Measurements from ENCODE around the gene TCF4.

TCF4 gene

DNA sequence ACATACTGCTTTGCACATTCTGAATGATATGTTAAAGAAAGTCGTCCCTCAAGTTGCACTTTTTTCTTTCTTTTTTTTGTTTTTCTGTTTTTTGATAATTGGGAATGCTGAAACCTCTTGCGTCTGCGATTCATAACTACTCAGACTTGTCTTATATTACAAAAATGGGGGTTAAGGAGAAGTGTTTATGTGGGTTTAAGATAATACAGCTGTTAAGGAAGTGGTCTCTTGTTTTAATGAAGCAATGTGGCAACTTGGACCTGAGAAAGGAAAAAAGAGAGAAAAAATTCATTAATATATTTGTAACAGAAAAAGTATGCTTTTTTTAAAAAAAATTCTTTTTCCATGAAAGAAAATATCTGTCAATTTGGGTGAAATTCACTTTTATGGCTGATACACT lies 360.2 kb downstream of the TCF4 start:
- Histone ChIP-seq H3K4me2 (ENCODE audit: low read length) (no peak overlapping the region), H3K9me3 (replicated peaks; ENCODE audit: low read length) (no peaks in the 10 kb centered on the region), H3K4me3 (ENCODE audit: low read length) (no peak overlapping the region), H3K27me3 (ENCODE audit: control insufficient read depth, insufficient read depth, low read length) (no peaks in the 10 kb centered on the region), H3K4me1 (ENCODE audit: control insufficient read depth, insufficient read depth, low read length) (peaks cover 6% of the 10 kb centered on the region), H3K9ac (ENCODE audit: low read depth, low read length) (no peak overlapping the region), H3K36me3 (ENCODE audit: insufficient read depth, low read length) (peaks cover 29% of the 10 kb centered on the region)

DNA sequence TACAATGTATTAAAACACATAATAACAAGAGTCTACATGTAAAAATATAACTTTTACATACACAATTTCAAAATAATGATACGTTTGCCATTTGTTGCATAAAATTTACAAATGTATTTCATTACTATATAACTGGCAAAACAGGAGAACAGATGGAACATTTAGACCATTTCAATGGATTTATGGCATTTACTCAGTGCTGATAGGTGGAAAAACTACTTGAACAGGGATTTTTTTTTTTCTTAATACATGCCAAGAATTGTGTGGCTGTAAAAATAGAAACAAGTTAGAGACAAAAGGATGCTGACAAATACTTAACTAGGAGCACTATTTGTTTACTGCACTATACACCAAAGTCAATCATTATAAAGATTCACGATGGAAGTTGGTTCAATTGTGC lies 361.9 kb downstream of the TCF4 start:
- Histone ChIP-seq H3K4me1 (ENCODE audit: control insufficient read depth, insufficient read depth, low read length) (peaks cover 6% of the 10 kb centered on the region), H3K27me3 (ENCODE audit: control insufficient read depth, insufficient read depth, low read length) (no peaks in the 10 kb centered on the region), H3K4me3 (ENCODE audit: low read length) (no peak overlapping the region), H3K4me2 (ENCODE audit: low read length) (no peak overlapping the region), H3K9ac (ENCODE audit: low read depth, low read length) (no peak overlapping the region), H3K9me3 (replicated peaks; ENCODE audit: low read length) (no peaks in the 10 kb centered on the region), H3K36me3 (ENCODE audit: insufficient read depth, low read length) (peaks cover 17% of the 10 kb centered on the region)

DNA sequence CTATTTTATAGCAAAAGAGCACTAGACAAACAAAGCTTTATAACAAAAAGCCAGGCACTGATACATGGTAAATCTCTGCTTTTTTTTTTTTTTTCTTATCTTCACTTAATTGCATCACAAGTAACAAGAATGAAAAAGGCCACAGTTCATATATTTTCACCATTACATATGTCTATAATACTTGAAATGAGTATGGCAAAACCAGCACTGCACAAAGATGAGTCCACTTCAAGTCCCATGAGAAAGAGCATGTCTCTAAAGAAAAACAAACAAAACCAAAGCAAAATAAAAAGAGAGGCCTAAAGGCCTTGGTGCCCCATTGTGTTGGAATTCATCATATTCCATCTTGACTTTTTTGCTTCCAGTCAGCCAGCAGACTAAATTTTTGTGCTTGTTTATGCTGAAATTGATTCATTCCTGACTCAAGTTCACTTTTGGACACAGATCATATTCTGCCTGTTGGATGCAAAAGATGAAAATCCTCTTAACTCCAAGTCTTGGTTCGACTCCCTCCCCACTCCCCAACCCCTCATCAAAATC lies 363.8 kb downstream of the TCF4 start:
- no peak overlapping the region for H3K4me3 ChIP-seq (ENCODE audit: low read length)
- no peak overlapping the region for H3K4me2 ChIP-seq (ENCODE audit: low read length)
- H3K27me3 ChIP-seq (ENCODE audit: control insufficient read depth, insufficient read depth, low read length), result no peaks in the 10 kb centered on the region
- no peaks in the 10 kb centered on the region for H3K9me3 ChIP-seq (replicated peaks; ENCODE audit: low read length)
- H3K36me3 ChIP-seq (ENCODE audit: insufficient read depth, low read length), result peaks cover 6% of the 10 kb centered on the region
- no peak overlapping the region for H3K9ac ChIP-seq (ENCODE audit: low read depth, low read length)
- peaks cover 6% of the 10 kb centered on the region for H3K4me1 ChIP-seq (ENCODE audit: control insufficient read depth, insufficient read depth, low read length)

DNA sequence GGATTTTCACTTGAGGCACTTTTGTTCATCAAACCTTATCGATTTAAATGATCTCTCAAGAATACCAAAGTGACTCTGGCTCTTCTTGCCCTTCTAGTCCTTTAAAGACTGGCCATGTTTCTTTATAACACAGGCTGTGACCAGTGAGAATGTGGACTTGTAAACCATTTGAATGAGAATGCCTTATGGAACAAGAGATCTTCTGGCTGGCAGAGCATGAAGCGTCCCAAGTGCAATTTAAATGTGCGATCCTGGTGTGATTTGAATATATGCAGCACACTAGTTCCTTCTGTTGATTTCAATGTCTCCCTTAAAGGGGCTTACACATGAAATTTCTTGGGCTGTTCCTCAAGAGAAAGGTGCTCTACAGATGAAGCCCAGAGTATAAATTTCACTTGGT lies 366.4 kb downstream of the TCF4 start:
- Histone ChIP-seq H3K27me3 (ENCODE audit: control insufficient read depth, insufficient read depth, low read length) (no peaks in the 10 kb centered on the region), H3K4me3 (ENCODE audit: low read length) (no peak overlapping the region), H3K36me3 (ENCODE audit: insufficient read depth, low read length) (no peaks in the 10 kb centered on the region), H3K9me3 (replicated peaks; ENCODE audit: low read length) (no peaks in the 10 kb centered on the region), H3K4me1 (ENCODE audit: control insufficient read depth, insufficient read depth, low read length) (peaks cover 6% of the 10 kb centered on the region), H3K9ac (ENCODE audit: low read depth, low read length) (no peak overlapping the region), H3K4me2 (ENCODE audit: low read length) (no peak overlapping the region)

DNA sequence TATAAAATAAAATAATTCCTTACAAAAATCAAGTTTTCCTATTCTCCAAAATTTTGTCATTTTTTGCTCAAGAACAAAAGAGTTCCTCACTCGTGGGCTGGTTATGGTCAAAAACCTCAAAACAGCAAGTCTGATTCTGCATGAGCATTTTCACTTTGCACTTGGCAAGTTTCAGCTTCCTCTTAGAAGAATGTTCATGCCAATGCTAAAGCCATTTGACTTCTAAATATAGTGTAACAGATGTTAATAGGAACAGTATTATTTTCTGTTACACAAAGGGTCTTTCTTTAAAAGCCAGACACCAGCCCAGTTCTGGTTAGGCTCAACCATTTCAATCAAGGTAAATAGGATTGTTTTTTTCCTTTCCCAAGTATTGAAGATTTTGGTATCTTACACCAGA lies 367.5 kb downstream of the TCF4 start:
- H3K9me3 ChIP-seq (replicated peaks; ENCODE audit: low read length), result no peaks in the 10 kb centered on the region
- H3K4me1 ChIP-seq (ENCODE audit: control insufficient read depth, insufficient read depth, low read length), result peaks cover 6% of the 10 kb centered on the region
- H3K27me3 ChIP-seq (ENCODE audit: control insufficient read depth, insufficient read depth, low read length), result no peaks in the 10 kb centered on the region
- no peak overlapping the region for H3K9ac ChIP-seq (ENCODE audit: low read depth, low read length)
- H3K4me2 ChIP-seq (ENCODE audit: low read length), result no peak overlapping the region
- H3K4me3 ChIP-seq (ENCODE audit: low read length), result no peak overlapping the region
- no peaks in the 10 kb centered on the region for H3K36me3 ChIP-seq (ENCODE audit: insufficient read depth, low read length)

DNA sequence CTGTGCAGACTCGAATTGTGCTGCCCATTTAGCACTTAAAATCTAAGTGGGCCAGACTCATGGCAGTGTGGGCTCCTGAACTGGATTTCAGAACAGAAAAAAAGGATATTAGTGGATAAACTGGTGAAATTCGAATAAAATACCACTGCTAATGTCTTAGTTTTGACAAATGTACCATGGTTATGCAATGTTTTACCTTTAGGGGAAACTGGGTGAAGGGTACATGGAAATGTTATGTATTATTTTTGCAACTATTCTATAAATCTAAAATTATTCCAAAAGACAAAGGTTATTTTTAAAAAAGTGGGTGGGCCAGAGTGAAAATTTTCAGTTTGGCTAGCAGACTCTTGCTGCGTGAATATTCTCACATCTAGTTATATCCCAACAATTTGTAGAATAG lies 368.2 kb downstream of the TCF4 start:
- H3K27me3 ChIP-seq (ENCODE audit: control insufficient read depth, insufficient read depth, low read length), result no peaks in the 10 kb centered on the region
- no peak overlapping the region for H3K9ac ChIP-seq (ENCODE audit: low read depth, low read length)
- no peaks in the 10 kb centered on the region for H3K36me3 ChIP-seq (ENCODE audit: insufficient read depth, low read length)
- no peak overlapping the region for H3K4me3 ChIP-seq (ENCODE audit: low read length)
- H3K9me3 ChIP-seq (replicated peaks; ENCODE audit: low read length), result no peaks in the 10 kb centered on the region
- peaks cover 6% of the 10 kb centered on the region for H3K4me1 ChIP-seq (ENCODE audit: control insufficient read depth, insufficient read depth, low read length)
- H3K4me2 ChIP-seq (ENCODE audit: low read length), result no peak overlapping the region

DNA sequence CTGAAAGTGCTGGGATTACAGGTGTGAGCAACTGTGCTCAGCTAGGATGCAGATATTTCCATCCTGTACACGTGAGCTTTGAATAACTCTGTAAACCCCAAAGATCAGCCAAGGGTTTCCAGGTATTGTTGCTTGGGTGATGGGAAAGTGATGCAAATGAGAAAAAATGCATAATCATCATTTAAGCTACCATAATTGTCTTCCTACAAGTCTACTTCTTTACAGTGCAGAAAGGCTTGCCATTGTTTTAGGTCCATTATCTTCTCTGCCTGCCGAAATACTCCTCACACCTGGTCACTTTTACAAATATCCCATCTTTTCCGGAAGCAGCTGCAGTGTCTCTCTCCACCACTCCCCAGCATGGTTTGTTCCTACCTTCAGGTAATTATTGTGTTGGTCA lies 368.9 kb downstream of the TCF4 start:
- Histone ChIP-seq H3K36me3 (ENCODE audit: insufficient read depth, low read length) (no peaks in the 10 kb centered on the region), H3K27me3 (ENCODE audit: control insufficient read depth, insufficient read depth, low read length) (peaks cover 4% of the 10 kb centered on the region), H3K4me1 (ENCODE audit: control insufficient read depth, insufficient read depth, low read length) (no peaks in the 10 kb centered on the region), H3K9me3 (replicated peaks; ENCODE audit: low read length) (no peaks in the 10 kb centered on the region), H3K4me2 (ENCODE audit: low read length) (no peak overlapping the region), H3K4me3 (ENCODE audit: low read length) (no peak overlapping the region), H3K9ac (ENCODE audit: low read depth, low read length) (no peak overlapping the region)

DNA sequence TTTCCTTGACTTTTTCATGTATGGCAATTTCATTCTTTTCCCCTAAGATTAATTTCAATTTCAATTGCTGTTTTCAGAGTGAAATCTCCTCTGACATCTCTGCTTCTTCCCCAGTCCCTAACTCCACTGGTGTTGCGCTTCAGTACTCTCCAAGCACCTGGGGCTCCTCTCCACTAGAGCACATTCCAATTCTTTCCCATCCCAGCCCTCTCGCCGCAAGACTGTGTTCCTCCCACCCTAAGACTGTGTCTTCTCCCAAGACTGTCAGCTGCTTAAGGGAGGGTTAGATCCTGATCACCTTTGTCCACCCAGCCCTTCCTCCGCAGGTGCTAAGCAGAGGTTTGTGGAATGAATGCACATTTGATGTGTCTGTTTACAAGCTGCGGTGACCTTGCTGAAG lies 373.0 kb downstream of the TCF4 start:
- Histone ChIP-seq H3K4me2 (ENCODE audit: low read length) (no peak overlapping the region), H3K4me1 (ENCODE audit: control insufficient read depth, insufficient read depth, low read length) (no peaks in the 10 kb centered on the region), H3K9ac (ENCODE audit: low read depth, low read length) (no peak overlapping the region), H3K4me3 (ENCODE audit: low read length) (no peak overlapping the region), H3K27me3 (ENCODE audit: control insufficient read depth, insufficient read depth, low read length) (peaks cover 4% of the 10 kb centered on the region), H3K36me3 (ENCODE audit: insufficient read depth, low read length) (no peaks in the 10 kb centered on the region), H3K9me3 (replicated peaks; ENCODE audit: low read length) (no peaks in the 10 kb centered on the region)

DNA sequence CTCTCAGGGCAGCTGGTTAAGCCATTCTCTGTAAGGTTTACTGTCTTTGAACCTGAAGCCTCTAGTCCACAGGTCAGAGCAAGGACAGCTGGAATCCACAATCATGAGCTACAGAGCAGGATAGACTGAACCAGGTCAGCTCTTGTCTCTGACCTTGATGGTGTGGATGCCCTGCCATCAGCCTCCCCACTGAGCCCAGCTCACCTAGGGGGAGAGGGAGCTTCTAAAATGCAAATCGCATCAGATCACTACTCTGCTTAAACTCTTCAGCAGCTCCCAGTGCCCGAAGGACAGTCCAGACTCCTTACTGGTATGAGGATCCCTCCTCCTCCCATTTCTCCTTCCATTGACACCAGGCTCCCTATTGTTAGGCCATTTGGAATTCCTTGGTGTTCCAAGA lies 373.5 kb downstream of the TCF4 start:
- Histone ChIP-seq H3K4me2 (ENCODE audit: low read length) (no peak overlapping the region), H3K9me3 (replicated peaks; ENCODE audit: low read length) (no peaks in the 10 kb centered on the region), H3K4me1 (ENCODE audit: control insufficient read depth, insufficient read depth, low read length) (no peaks in the 10 kb centered on the region), H3K36me3 (ENCODE audit: insufficient read depth, low read length) (no peaks in the 10 kb centered on the region), H3K9ac (ENCODE audit: low read depth, low read length) (no peak overlapping the region), H3K4me3 (ENCODE audit: low read length) (no peak overlapping the region), H3K27me3 (ENCODE audit: control insufficient read depth, insufficient read depth, low read length) (peaks cover 4% of the 10 kb centered on the region)

DNA sequence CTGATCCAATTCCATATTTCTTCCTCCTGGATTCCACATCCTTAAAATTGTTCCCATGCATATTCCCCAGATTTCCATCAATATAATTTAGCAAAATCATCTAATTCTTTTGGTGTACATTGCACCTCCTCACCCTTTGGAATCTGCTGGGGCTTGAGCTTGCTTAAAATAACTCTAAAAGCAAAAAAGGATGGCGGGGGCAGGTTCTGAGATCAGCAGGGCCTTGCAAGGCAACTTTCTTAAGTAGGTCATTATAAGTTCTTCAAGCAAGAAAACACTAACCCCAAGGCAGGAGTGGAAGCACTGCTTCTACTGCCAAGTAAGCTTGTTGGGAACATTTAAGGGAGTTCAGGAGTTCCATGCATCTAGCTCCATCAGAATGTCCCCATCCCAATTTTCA lies 374.4 kb downstream of the TCF4 start:
- H3K9me3 ChIP-seq (replicated peaks; ENCODE audit: low read length), result no peaks in the 10 kb centered on the region
- no peaks in the 10 kb centered on the region for H3K4me1 ChIP-seq (ENCODE audit: control insufficient read depth, insufficient read depth, low read length)
- no peaks in the 10 kb centered on the region for H3K36me3 ChIP-seq (ENCODE audit: insufficient read depth, low read length)
- H3K27me3 ChIP-seq (ENCODE audit: control insufficient read depth, insufficient read depth, low read length), result peaks cover 4% of the 10 kb centered on the region
- H3K9ac ChIP-seq (ENCODE audit: low read depth, low read length), result no peak overlapping the region
- H3K4me2 ChIP-seq (ENCODE audit: low read length), result no peak overlapping the region
- no peak overlapping the region for H3K4me3 ChIP-seq (ENCODE audit: low read length)

DNA sequence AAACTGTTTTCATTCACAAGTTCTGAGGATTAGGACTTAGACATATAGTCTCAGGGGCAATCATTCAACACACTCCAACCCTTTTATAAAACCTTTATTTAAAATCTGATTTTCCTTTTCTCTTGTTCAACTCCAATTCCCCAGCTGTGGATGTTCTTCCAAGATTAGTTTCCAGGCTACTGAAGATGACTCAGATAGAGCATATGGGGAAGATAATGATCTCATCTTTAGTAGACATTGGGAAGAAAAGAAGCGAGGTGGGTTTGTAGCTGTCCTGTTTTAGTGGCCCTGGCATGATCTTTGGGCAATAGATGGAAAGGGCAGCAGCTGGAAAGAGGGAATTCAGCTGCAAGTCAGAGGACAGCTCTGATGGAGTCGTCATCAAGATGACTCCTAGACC lies 381.1 kb downstream of the TCF4 start:
- no peaks in the 10 kb centered on the region for H3K27me3 ChIP-seq (ENCODE audit: control insufficient read depth, insufficient read depth, low read length)
- no peaks in the 10 kb centered on the region for H3K9me3 ChIP-seq (replicated peaks; ENCODE audit: low read length)
- H3K9ac ChIP-seq (ENCODE audit: low read depth, low read length), result no peak overlapping the region
- no peaks in the 10 kb centered on the region for H3K4me1 ChIP-seq (ENCODE audit: control insufficient read depth, insufficient read depth, low read length)
- H3K4me2 ChIP-seq (ENCODE audit: low read length), result no peak overlapping the region
- H3K4me3 ChIP-seq (ENCODE audit: low read length), result no peak overlapping the region
- no peaks in the 10 kb centered on the region for H3K36me3 ChIP-seq (ENCODE audit: insufficient read depth, low read length)

DNA sequence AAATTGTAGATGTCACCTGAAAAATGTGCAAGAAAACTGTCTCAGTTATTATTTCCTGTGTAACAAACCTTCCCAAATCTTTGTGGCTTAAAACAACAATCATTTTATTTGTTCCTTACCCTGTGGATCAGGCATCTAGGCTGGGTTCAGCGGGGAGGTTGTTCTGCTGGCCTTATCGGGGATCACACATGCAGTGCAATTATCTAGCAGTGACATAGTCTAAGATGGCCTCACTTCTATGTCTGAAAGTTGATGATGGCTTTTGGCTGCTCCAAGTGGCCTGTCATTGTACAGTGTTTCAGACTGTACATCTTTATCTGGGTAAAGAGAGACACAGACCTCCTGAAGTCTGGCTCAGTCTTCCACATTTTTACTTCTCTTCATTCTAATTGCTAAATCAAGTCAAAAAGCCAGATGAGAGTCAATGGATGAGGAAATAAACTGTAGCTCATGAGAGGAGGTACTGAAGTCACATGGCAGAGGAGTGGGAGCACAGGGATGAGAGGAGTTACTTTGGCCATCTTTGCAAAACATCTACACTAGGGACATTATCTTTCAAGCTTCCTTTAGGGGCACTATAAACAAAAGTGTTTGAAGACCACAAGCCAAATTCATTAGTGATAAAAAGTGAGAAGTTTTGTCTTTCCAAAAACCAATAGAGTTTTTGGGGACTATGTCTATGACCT lies 385.6 kb downstream of the TCF4 start:
- Histone ChIP-seq H3K36me3 (ENCODE audit: insufficient read depth, low read length) (no peaks in the 10 kb centered on the region), H3K4me3 (ENCODE audit: low read length) (no peak overlapping the region), H3K9me3 (replicated peaks; ENCODE audit: low read length) (no peaks in the 10 kb centered on the region), H3K4me2 (ENCODE audit: low read length) (no peak overlapping the region), H3K4me1 (ENCODE audit: control insufficient read depth, insufficient read depth, low read length) (no peaks in the 10 kb centered on the region), H3K27me3 (ENCODE audit: control insufficient read depth, insufficient read depth, low read length) (peaks cover 12% of the 10 kb centered on the region), H3K9ac (ENCODE audit: low read depth, low read length) (no peak overlapping the region)

All from skeletal muscle satellite cell (primary cell).